Measurements from ENCODE around the gene DAB2IP. TPM values are rescaled to one million over a fixed set of nuclear protein-coding genes. Genes with fewer than 3 reads are reported as not detected.
A peak's percentile ranks its signal among the peaks of the same experiment; 100 is the strongest.
"Not testable (repeated sequence)": the region's sequence is repeated elsewhere in the genome, so short reads cannot be mapped to it uniquely, and the experiment has no call there.

Gene DAB2IP
- total RNA-seq, 2 donors from 2014 or later: 0.06 to 0.18 TPM

DNA sequence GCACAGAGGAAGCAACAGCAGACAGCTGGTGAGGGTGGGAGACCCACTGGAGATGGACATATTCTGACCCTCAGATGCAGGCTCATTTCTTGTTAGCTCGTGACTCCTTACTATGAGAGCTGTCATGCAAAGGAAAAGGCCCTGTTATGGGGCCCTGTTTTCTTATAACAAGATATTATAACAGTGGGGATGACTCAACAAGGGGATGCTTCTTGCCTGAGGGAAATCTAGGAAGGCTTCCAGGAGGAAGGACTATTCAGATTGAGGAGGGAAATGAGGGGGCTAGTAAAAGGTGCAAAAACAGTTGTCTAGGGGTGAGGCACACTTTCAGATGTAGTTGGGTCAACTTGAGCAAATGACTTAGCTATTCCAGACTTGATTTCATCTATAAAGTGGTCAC, 83.0 kb downstream of the DAB2IP start:
- no peak overlapping the region for H3K27ac Mint-ChIP-seq
- DNase-seq (ENCODE audit: low spot score in 2 of 2) (no peak), ATAC-seq (no peak)
- H3K36me3 Mint-ChIP-seq: no peaks in the 10 kb centered on the region
- no peaks in the 10 kb centered on the region for H3K9me3 Mint-ChIP-seq

DNA sequence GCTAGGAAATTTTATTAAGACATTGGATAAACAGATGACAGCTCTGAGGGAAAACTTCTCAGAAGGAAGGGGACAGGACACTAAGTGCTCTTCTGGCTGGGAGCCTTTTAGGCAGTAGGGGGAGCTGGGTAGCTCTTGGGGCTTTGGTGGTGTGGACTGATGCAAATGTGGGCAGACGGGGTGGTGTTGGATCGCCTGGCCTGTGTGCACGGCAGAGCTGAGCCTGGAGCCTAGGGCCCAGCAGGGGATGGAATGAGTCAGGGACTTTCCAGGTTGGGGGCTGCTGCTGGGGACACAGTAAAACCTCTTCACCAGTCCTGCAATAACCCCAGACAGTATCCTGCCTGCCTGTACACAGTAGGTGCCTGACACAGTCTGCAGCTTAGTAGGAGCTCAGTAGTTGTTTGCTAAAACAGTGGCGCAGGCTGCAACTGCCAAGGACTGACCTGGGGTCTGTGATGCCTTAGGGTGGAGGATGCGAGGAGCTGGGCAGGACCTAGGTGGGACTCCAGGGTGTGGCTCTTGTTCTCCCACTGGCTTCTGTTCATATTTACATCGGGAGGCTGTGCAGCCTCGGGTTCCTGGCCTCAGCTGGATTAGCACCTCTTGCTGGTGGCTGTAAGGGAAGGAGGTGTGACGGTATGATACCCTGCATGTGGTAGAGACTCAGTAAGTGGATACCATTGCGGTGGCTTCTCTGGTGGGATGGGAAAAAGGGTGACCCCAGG, 83.8 kb downstream of the DAB2IP start:
- Mint-ChIP-seq H3K27ac (no peak overlapping the region), H3K9me3 (no peaks in the 10 kb centered on the region), H3K36me3 (no peaks in the 10 kb centered on the region)
- no peak for DNase-seq (ENCODE audit: low spot score in 2 of 2)
- ATAC-seq: peak; percentile 24 to 61

DNA sequence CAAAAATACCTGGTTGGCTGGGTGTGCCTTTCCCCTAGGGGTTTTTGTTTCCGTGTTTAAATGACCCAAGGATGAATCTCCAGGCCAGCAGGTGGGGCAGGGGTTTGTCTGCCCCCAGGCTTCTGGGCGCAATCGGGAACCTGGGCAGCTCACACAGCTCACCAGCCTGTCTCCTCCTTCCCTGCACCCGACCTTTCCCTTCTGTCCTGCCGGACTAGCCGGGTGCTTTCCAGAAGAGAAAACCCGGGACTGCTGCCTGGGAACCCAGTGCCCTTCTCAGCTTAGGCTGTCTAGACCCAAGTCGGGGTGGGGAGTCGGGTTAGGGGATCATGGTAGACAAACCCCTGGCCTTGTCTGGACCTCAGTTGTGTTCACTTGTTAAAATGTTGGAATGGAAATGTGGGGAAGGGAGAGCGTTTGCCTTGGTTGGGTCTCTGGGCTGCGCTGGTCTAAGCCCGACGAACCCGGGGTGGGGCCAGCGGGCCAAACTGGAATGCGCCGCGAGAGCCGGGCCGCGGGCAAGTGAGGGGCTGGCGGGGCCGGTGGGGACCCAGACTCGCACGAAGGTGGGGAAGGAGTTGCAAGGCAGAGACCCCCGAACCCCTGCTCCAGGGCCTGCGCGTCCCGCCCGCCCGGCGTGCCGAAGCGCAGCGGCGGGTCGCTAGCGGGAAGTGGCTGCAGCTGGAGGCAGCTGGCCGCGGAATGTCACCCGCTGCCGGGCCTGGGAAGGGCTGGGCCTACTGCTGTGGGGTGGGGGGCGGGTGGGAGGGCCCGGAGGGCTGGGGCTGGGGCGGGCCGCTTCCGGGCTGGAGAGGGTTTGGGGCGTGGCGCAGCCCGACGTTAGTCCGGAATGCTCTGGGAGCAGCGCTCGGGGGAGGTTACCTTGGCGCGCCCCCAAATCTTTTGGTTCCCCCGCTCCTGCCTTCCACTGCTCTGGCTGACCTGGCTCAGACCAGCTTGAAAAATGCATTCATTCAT, 84.6 kb downstream of the DAB2IP start:
- peak in 1 of 2 donors; percentile 12 for ATAC-seq
- Mint-ChIP-seq H3K27ac (no peak overlapping the region), H3K9me3 (no peaks in the 10 kb centered on the region)

DNA sequence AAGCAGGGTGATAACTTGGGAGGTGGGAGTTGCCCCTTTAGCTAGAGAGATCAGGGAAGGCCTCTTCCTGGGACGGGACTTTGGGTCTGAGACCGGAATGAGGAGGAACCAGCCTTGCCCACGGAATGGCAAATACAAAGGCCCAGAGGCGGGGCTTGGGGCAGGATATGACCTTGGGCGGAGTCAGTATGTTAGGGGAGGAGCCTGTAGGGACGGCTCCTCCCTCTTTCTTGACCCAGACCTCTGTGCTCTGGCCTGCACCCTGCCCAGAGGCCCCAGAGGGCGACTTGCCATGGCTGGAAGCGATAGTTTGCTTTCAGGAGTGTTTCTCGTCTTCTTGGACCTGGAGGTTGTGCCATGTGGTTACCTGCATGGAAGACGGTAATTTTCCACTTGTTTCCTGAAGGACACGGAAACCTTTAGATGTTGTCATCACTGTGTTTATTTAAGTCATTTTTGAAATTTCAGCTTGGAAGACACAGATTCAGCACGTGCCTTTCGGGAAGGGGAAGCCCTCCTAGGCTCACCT, 85.6 kb downstream of the DAB2IP start:
- peak in 1 of 2 donors; percentile 31 for ATAC-seq
- Mint-ChIP-seq H3K36me3 (no peaks in the 10 kb centered on the region), H3K27ac (no peak overlapping the region), H3K9me3 (no peaks in the 10 kb centered on the region)
- DNase-seq (ENCODE audit: low spot score in 2 of 2): no peak

More for the DNA sequence above, 84.6 kb downstream of the DAB2IP start:
- DNase-seq (ENCODE audit: low spot score in 2 of 2): no peak
- H3K36me3 Mint-ChIP-seq: no peaks in the 10 kb centered on the region

DNA sequence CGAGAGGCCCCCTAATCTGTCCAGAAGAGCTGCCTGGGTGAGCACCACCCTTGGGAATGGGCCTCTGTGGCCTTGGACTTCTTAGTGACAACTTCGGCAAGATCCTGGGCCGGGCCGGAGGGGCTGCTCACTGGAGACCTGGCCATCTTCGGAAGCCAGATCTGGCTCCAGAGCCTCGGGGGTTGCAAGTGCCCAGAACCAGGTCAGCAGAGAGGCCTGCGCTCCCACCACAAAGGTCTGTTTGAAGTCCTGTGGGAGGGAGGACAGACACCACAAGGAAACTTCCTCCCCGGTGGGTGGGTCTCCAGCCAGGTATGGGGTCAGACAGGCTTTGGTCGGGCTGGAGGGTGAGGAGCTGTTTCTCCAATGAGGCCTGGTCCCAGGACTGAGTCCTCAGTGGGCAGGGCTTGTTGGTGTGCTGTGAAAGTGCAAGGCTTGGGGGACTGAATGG, 86.1 kb downstream of the DAB2IP start:
- DNase-seq (ENCODE audit: low spot score in 2 of 2) (no peak), ATAC-seq (no peak)
- no peak overlapping the region for H3K27ac Mint-ChIP-seq
- no peaks in the 10 kb centered on the region for H3K9me3 Mint-ChIP-seq
- no peaks in the 10 kb centered on the region for H3K36me3 Mint-ChIP-seq

DNA sequence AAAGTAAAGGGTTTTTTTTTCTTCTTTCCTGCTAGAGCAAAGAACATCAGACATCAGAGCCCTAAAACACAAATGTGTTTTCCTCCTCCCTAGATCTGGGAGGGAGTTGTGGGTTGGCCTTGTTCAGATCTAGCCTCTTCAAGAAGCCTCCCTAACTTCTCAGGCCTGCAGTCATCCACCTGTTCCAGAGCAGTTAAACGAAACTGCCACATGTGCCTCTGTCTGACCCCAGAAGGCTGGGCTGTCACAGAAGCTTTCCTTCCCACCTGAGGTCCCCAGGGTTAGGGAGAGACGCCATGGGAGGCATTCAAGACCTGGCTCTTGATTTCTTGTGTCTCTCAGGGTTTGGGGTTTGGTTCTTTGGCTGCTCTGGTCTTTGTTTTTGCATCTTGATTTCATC, 87.0 kb downstream of the DAB2IP start:
- no peak for ATAC-seq
- DNase-seq (ENCODE audit: low spot score in 2 of 2): no peak
- Mint-ChIP-seq H3K27ac (no peak overlapping the region), H3K9me3 (no peaks in the 10 kb centered on the region), H3K36me3 (no peaks in the 10 kb centered on the region)

DNA sequence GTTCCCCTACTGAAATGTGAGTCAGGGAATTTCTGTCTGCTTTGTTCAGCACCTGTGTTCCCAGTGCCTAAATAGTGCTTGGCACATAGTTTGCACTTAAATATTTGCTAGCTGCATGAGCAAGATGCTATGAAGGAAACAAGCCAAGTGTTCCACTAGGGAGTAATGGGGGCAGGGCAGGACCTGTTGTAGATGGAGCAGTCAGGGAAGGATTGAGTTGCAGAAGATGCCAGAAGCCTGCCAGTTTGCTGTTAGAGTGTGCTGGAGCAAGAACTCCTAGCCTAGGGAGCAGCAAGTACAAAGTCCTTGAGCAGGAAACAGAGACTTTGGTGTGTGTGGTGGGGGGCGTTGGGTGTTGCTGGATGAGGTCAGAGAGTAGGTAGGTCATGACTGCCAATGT, 87.5 kb downstream of the DAB2IP start:
- Mint-ChIP-seq H3K27ac (no peak overlapping the region), H3K36me3 (no peaks in the 10 kb centered on the region), H3K9me3 (no peaks in the 10 kb centered on the region)
- no peak for DNase-seq (ENCODE audit: low spot score in 2 of 2)
- ATAC-seq: no peak

DNA sequence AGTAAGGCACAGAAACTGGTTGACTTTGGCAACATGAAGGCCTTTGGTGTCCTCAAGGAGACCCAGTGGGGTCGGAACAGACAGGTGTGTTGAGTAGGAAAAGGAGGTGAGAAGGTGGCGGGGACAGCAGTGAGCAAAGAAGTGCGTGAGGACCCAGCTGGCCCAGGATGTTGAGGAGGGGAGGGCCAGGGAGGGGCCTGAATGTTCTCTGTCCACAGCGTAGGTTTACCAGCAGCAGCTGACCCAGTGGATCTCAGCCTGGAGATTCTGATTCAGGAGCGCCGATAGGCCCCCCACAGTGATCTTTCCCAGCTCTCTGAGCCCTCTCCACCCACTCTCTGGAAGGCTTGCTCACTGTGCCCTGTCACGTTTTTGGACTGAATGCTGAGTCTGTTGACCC, 88.5 kb downstream of the DAB2IP start:
- Mint-ChIP-seq H3K9me3 (no peaks in the 10 kb centered on the region), H3K27ac (peak overlapping the region in 1 of 2 donors; percentile 50), H3K36me3 (no peaks in the 10 kb centered on the region)
- ATAC-seq (no peak), DNase-seq (ENCODE audit: low spot score in 2 of 2) (no peak)

DNA sequence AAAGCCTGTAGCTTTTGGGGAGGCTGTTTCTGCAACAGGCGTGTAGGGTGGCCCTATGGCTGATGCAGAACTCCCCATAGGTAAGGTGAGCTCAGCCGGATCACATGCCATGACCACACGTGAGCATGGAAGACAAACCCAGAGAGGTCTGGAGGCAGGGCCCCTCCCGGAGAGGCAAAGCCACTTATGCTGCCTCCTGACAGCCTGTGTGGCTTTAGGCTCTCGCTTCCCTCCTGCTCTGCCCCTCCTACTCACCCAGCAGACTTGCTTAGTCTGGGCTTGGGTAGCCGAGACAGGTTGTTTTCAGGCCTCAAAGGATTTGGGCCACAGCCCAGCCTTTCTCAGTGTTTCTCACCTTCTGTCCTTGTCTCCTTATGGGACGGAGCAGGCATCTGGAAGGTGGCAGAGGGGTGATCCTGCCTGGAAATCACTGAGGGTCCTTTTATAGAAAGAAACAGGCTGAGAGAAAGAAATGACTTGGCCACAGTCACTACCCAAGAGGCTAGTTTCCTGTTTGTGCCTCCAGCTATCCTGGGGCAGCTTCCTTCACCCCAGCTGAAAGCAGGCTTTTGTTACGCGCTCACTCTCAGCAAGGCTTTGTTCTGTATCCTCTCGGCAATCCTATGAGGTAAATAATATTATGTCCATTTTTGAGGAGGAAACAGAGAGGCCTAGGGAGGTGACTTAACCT, 89.9 kb downstream of the DAB2IP start:
- DNase-seq (ENCODE audit: low spot score in 2 of 2) (no peak), ATAC-seq (peak in 1 of 2 donors; percentile 34)
- Mint-ChIP-seq H3K27ac (no peak overlapping the region), H3K36me3 (no peaks in the 10 kb centered on the region), H3K9me3 (no peaks in the 10 kb centered on the region)

DNA sequence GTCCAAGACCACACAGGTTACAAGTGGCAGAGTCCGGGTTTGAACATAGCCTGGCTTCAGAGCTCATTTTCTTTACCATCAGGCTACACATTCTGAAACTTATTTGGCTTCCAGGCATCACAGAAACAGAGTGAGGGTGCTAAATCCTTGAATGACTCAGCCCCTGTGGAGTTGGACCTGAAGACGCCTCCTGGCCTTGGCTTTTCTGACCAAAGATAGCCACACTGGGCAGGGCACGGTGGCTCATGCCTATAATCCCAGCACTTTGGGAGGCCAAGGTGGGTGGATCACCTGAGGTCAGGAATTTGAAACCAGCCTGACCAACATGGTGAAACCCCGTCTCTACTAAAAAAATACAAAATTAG, 90.5 kb downstream of the DAB2IP start:
- not testable (repeated sequence) for H3K36me3 Mint-ChIP-seq; H3K9me3 Mint-ChIP-seq; DNase-seq (ENCODE audit: low spot score in 2 of 2); H3K27ac Mint-ChIP-seq
- peak in 1 of 2 donors; percentile 34 for ATAC-seq

DNA sequence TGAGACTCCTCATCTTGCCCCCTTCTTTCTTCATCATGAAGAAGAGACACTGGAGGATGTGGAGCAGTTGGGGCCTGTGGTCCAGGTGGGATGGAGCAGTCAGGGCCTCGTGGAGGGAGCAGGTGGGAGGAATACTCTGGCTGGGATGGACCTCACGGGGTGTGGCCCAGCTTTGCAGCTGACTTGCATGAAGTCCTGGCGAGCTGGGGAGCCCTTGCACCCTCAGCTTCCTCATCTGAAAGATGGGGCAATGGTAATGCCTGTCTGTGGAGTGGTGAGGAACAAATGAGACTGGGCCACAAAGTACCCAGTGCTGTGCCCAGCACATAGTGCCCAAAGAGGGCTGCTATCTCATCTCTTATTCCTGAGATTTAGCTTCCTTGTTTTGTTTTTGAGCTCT, 91.5 kb downstream of the DAB2IP start:
- H3K36me3 Mint-ChIP-seq: no peaks in the 10 kb centered on the region
- H3K9me3 Mint-ChIP-seq: no peaks in the 10 kb centered on the region
- DNase-seq (ENCODE audit: low spot score in 2 of 2) (no peak), ATAC-seq (no peak)
- no peak overlapping the region for H3K27ac Mint-ChIP-seq

DNA sequence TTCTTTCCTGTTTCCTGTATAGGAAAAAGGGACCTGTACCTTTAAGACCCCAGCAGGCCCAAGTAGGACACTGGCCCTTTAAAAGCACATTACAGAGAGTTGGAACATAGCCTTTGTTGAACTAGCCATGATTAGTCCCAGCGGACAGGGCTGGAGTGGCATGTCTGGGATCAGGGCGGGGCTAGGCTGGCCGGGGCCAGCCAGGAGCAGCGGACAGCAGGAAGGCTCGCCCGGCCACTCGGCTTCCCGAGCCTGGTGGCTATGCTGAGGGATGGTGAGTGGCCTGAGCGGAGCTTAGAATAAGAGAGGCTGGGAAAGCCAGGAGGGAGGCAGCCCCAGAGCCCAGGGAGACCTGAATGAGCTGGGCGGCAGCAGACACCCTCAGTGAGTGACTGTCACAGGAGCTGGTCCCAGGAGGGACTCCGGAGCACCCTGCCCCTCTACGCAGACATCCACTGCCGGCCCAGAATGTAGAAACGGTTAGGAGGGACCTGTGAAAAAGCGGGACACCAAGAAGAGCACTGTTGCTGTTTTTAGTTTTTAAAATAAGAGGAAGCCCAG, 92.1 kb downstream of the DAB2IP start:
- Mint-ChIP-seq H3K36me3 (no peaks in the 10 kb centered on the region), H3K27ac (no peak overlapping the region), H3K9me3 (no peaks in the 10 kb centered on the region)
- DNase-seq (ENCODE audit: low spot score in 2 of 2): no peak
- ATAC-seq: no peak

DNA sequence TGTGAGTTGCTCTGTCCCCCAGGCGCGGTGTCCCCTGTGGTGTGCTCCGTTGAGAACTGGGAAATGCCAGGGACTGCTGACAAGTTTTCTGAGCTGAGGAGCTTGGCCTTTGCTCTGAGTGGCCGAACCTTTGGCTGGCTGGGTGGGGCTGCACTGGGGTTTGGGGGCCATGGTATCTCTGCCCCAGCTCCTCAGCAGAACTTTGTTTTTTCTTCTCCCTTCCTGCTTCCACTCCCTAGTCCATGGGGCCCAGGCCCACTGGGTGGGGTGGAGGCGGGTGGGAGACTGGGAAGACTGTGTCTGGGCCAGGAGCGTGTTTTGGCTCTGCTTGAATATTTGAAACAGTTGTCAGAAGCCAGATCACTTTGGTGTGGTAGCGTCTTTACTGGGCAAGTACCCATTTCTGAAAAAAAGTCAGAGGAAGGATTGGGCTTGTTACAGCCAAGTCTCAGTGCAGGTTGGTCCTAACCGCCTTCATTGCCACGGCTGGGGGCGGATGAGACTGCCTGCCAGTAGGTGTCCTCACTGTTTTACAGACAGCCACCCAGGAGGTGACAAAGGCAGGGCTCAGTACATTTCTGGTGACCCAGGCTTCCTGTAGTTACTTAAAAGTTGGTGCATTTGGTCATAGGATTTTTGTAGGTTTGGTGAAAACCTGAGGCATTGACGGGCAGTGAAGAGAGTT, 92.7 kb downstream of the DAB2IP start:
- H3K27ac Mint-ChIP-seq: no peak overlapping the region
- no peaks in the 10 kb centered on the region for H3K9me3 Mint-ChIP-seq
- ATAC-seq (peak in 1 of 2 donors; percentile 78), DNase-seq (ENCODE audit: low spot score in 2 of 2) (peak in 1 of 2 donors; percentile 31)
- H3K36me3 Mint-ChIP-seq: no peaks in the 10 kb centered on the region

DNA sequence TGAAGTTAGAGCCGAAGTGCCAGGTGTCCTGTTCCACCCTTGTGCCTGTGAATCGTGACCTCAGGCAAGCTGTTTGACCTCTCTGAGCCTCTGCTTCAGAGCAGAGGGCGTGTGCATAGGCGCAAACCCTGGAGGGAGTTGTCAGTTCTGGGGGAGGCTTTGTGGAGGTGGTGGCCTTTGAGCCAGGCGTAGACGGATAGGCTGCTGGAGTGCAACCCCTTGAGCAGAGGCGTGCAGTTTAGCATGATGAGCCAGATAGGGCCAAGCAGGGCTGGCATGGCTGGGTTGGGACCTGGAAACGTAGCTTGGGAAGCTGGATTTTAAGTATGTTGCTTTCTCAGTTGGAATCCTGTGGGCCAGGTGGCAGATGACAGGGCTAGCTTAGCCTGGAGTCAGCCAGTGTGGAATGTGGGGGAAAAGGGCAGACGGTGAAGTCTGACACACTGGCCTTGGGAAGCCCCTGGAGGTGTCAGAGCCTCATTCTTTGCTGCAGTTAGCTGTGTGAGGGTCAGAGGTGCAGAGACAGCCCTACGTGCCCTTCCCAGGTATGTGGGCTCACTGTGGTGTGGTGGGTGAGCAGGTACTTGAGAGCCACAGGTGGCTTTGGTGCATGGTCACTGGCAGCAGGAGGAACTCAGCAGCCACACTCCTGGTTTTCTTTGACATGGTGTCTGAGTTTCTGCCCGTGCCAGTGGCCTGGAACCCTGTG, 93.4 kb downstream of the DAB2IP start:
- DNase-seq (ENCODE audit: low spot score in 2 of 2) (no peak), ATAC-seq (peak in 1 of 2 donors; percentile 30)
- Mint-ChIP-seq H3K9me3 (no peaks in the 10 kb centered on the region), H3K27ac (no peak overlapping the region), H3K36me3 (no peaks in the 10 kb centered on the region)

DNA sequence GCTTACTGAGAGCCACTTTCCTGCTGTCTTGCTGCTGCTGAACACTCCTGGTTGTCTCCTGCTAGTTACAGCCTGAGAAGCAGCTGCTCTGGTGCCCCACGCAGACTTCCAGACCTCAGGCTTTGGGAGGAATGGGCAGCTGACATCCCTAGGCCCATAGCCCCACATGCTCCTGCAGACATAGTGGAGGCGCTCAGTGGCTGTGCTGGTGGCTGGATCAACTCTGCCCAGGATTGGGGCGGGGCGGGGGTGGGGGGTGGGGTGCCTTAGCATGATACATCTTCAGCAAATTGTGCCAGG, 93.9 kb downstream of the DAB2IP start:
- Mint-ChIP-seq H3K36me3 (no peaks in the 10 kb centered on the region), H3K27ac (no peak overlapping the region), H3K9me3 (no peaks in the 10 kb centered on the region)
- DNase-seq (ENCODE audit: low spot score in 2 of 2): no peak
- no peak for ATAC-seq

DNA sequence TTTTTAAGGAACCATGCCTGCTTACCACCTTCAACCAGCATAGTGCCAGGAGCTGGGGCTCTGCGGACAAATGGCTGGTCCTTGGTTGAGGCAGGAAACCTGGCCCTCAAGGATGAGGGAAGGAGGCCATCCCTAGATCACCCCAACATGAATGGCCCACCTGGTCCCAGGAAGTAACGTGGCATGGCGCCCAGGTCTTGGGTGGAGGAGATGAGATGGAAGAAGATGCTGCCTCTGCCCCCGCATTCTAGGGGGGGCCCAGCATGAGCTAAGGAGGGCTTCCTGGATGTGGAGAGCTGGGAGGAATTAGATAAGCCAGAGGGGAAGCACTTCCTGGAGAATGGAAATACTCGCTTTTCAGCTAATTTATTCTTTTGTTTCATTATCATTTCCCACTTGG, 95.0 kb downstream of the DAB2IP start:
- no peak for ATAC-seq
- Mint-ChIP-seq H3K36me3 (no peaks in the 10 kb centered on the region), H3K27ac (no peak overlapping the region), H3K9me3 (no peaks in the 10 kb centered on the region)
- DNase-seq (ENCODE audit: low spot score in 2 of 2): no peak
